HG02840 (cell line): ENCODE data around the gene CHD6.
"Not testable (repeated sequence)": the region's sequence is repeated elsewhere in the genome, so short reads cannot be mapped to it uniquely, and the experiment has no call there.

Experiments
- ATAC-seq: cut with Tn5 transposase; IDR thresholded peaks from one replicate; pipeline ENCODE4 v1.9.1; 2021; ENCODE audit warnings: mild to moderate bottlenecking, moderate library complexity, moderate number of reproducible peaks; ENCODE audit not compliant: unreplicated experiment, low FRiP score

CHD6 gene

GRCh38 chr20:41551011-41551705 lies 67.0 kb downstream of the CHD6 start:
- ATAC-seq, result no peak

DNA sequence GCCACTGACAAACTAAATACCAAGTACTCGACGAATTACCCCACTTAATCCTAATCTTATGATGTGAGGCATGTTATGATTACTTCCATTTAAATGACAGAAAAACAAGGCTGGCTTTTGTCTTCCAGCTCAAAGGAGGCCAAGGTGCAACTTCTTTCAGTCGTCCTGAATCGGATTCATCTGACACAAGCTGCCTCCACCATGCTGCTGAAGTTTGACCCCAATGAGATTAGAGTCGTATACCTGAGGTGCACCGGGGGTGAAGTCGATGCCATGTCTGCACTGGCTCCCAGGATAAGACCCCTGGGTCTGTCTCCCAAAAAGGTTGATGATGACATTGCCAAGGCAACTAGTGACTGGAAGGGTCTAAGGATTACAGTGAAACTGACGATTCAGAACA lies 71.0 kb downstream of the CHD6 start:
- no peak for ATAC-seq

DNA sequence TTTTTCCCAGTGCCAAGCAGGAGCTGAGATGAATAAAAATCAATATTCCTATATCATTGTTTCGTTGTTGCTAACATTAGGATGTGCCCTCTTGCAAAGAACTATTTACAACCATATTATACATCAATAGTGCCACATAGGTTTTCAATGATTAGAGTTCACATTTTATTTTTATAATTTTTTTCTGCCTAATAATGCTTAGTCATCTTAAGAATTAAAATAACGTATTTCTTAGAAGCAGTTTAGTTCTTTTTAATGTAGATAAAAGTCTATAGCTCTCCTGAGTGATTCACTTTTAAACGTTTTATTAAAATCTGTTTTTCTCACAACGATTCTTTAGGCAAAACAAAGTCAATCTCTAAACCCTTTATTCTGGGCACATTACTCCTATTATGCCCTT lies 71.6 kb downstream of the CHD6 start:
- ATAC-seq, result no peak

DNA sequence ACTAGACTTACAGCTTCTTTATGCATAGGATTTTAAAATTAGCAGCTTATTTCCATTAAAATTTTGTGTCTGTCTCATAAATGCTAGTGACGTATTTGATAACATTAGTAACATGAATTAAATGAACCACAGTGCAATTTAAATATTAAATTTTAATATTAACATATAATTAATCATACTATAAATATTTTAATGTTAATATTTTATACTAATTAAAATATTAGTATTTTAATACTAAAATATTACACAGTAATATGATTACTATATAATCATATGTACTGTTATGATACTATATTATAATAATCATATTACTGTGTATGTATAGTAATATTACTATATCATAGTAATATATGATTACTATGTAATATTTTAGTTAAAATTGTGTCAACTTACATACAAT lies 73.7 kb downstream of the CHD6 start:
- no peak for ATAC-seq

DNA sequence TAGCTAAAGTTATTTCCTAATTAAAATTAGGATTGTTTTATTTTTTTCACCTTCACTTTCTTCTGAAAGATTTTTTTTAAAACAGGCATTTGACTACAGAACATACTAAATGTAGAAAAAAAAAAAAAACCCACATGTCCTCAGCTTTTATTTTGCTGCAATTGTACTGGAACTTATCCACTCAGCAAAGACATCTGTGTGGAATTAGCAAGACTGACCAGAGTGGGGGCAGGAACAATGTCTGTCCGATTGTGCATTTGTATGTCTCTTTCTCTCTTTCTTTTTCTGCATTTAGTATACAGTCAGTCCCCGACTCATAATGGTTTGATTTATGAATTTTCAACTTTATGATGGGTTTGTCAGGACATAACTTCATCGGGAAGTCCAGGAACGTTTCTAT lies 77.3 kb downstream of the CHD6 start:
- ATAC-seq, result no peak

DNA sequence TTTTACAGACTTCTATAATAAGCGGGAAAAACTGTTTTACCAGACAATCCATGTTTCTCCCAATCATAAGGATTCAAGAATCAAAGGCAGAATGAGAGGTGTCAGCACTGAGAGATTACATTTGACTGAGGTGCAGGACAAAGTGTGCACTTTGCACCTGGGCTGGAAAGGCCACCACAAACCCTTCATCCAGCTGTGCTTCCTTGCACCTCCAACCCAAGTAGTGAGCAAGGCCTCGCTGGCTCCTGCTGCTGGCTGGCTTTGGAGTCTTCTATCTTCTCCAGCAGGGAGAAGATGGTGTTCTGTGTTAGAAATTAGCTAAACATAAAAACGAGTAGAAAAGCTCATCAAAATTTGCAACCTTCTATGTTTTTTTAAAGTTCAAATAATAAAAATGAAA lies 77.7 kb downstream of the CHD6 start:
- no peak for ATAC-seq

- no peak for ATAC-seq
These were observed 79.2 kb downstream of the CHD6 start for GRCh38 chr20:41538810-41539596.

DNA sequence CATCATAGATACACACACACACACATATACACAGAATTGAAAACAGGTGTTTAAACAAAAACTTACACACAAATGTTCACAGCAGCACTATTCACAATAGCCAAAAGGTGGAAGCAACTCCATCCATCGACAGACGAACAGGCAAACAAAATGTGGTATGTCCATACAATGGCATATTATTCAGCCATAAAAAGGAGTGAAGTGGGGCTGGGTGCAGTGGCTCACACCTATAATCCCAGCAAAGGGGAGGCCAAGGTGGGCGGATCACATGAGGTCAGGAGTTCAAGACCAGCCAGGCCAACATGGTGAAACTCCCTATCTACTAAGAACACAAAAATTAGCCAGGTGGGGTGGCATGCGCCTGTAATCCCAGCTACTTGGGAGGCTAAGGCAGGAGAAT lies 80.3 kb downstream of the CHD6 start:
- ATAC-seq, result no peak

DNA sequence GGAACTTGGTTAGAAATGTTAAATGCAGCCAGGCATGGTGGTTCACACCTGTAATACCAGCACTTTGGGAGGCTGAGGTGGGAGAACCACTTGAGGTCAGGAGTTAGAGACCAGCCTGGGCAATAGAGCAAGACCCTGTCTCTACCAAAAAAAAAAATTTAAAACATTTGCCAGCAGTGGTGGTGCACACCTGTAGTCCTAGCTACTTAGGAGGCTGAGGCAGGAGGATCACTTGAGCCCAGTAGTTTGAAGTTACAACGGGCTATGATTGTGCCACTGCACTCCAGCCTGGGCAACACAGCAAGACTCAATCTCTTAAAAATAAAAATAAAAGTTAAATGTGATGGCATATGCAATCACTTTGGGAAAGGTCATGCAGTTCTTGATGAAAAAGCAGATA lies 82.6 kb downstream of the CHD6 start:
- not testable (repeated sequence) for ATAC-seq

GRCh38 chr20:41534842-41535241 lies 83.3 kb downstream of the CHD6 start:
- no peak for ATAC-seq

GRCh38 chr20:41534170-41534569 lies 84.0 kb downstream of the CHD6 start:
- ATAC-seq, result no peak

GRCh38 chr20:41533537-41534136 lies 84.5 kb downstream of the CHD6 start:
- ATAC-seq, result no peak

GRCh38 chr20:41532935-41533334 lies 85.2 kb downstream of the CHD6 start:
- ATAC-seq, result no peak

DNA sequence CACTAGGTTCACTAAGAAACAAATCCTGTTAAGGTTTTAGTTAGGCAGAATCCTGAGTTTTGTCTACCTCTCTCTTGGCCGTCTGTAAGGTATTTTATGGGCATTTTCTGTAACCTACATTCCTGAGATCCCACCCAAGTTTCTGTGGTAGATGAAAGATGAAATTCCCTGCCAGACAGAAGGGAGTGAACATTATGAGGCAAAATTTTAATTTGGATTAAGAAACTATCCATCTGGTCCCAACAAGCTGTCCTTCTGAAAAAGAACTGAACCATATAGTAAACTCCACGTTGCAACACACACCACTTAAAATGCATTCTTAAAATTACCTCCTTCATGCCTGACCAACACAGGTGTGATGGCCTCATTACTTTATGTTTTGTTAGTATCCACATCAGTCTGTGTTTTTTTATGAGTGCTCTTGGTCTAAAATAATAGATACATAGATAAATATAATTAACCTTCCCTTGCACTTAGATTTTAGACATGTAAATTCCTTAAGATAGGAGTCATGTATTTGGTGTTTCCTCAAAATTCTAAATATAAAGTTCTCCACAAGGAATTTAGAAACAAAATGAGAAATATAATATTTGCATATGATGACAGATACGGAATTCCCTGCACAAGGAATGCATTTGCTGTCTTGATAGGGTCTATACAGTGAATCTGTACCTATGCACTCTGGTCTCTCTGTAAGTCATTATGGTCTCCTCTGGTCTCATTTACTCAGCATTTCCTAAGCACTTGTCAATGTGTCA lies 86.5 kb downstream of the CHD6 start:
- ATAC-seq, result no peak

- ATAC-seq, result no peak
These were observed 87.3 kb downstream of the CHD6 start for GRCh38 chr20:41530923-41531322.

GRCh38 chr20:41526327-41526726 lies 91.8 kb downstream of the CHD6 start:
- no peak for ATAC-seq

GRCh38 chr20:41524980-41525613 lies 93.1 kb downstream of the CHD6 start:
- no peak for ATAC-seq

GRCh38 chr20:41523857-41524256 lies 94.3 kb downstream of the CHD6 start:
- ATAC-seq, result no peak

GRCh38 chr20:41513829-41514228 lies 104.3 kb downstream of the CHD6 start:
- ATAC-seq, result no peak

GRCh38 chr20:41512624-41513023 lies 105.6 kb downstream of the CHD6 start:
- no peak for ATAC-seq
